Large intestine (tissue), 3 donors: ENCODE results near the gene NUP35. TPM values are rescaled to one million over a fixed set of nuclear protein-coding genes. Genes with fewer than 3 reads are reported as not detected.

Experiments
- DNase-seq, 2 donors: peaks; one replicate each; pipeline versions ENCODE4 v3.0.0 to v3.0.0-alpha.2; 2013
- H3K27ac ChIP-seq: one replicate; pipeline ENCODE4 v1.5.1; 2013; ENCODE audit warnings: low read length
- H3K27me3 ChIP-seq: 2 replicates; pipeline ENCODE4 v1.6.1; 2013; ENCODE audit warnings: low read length; ENCODE audit not compliant: control insufficient read depth, insufficient read depth
- H3K36me3 ChIP-seq: 2 replicates; pipeline ENCODE4 v1.6.1; 2013; ENCODE audit warnings: low read length; ENCODE audit not compliant: control insufficient read depth, insufficient read depth
- H3K4me1 ChIP-seq: one replicate; pipeline ENCODE4 v1.6.1; 2013; ENCODE audit warnings: low read length; ENCODE audit not compliant: control insufficient read depth, insufficient read depth
- H3K4me3 ChIP-seq: one replicate; pipeline ENCODE4 v1.5.1; 2013; ENCODE audit warnings: low read length
- H3K9me3 ChIP-seq: one replicate; pipeline ENCODE4 v1.6.1; 2013; ENCODE audit warnings: mild to moderate bottlenecking, low read depth, low read length, moderate library complexity; ENCODE audit not compliant: control insufficient read depth
- WGBS: methylation state at CpG from one replicate; pipeline ENCODE4 v1.1.5; 2013; ENCODE audit warnings: low lambda C conversion rate; ENCODE audit not compliant: insufficient coverage; 5-methylcytosine and 5-hydroxymethylcytosine counted together
- polyA plus RNA-seq: library from polyadenylated mRNA; unstranded; fragments of 120-200 nt; gene quantifications from one replicate; pipeline ENCODE4 v1.2.1, GENCODE V29; 2013

NUP35 gene
- polyA plus RNA-seq, 1 donor = 23.8 TPM

GRCh38 chr2:183091954-183092345 lies 32.3 kb upstream of the NUP35 start:
- WGBS = no CpG with 5 or more reads among the region's 2 CpGs
- H3K9me3 ChIP-seq = no peaks in the 10 kb centered on the region
- no peak overlapping the region for H3K27ac ChIP-seq
- H3K4me3 ChIP-seq = no peak overlapping the region
- no peak for DNase-seq
- H3K4me1 ChIP-seq = no peaks in the 10 kb centered on the region
- H3K27me3 ChIP-seq = no peaks in the 10 kb centered on the region
- H3K36me3 ChIP-seq = peaks cover 3% of the 10 kb centered on the region

GRCh38 chr2:183093857-183094657 lies 30.2 kb upstream of the NUP35 start:
- Histone ChIP-seq H3K27ac (no peak overlapping the region), H3K4me1 (no peaks in the 10 kb centered on the region), H3K27me3 (no peaks in the 10 kb centered on the region), H3K36me3 (peaks cover 3% of the 10 kb centered on the region), H3K9me3 (no peaks in the 10 kb centered on the region), H3K4me3 (no peak overlapping the region)
- 76% methylated on average over 2 of the region's 2 CpGs for WGBS
- DNase-seq = no peak

- DNase-seq = no peak
- Histone ChIP-seq H3K9me3 (no peaks in the 10 kb centered on the region), H3K27me3 (no peaks in the 10 kb centered on the region), H3K36me3 (no peaks in the 10 kb centered on the region), H3K4me1 (no peaks in the 10 kb centered on the region), H3K4me3 (no peak overlapping the region), H3K27ac (no peak overlapping the region)
- WGBS = 20% methylated on average over 1 of the region's 4 CpGs
Measured at GRCh38 chr2:183105402-183106134, 18.7 kb upstream of the NUP35 start.

GRCh38 chr2:183112577-183112976 lies 11.7 kb upstream of the NUP35 start:
- no peak for DNase-seq
- WGBS = 88% methylated on average over 1 of the region's 3 CpGs
- Histone ChIP-seq H3K4me3 (no peak overlapping the region), H3K27me3 (no peaks in the 10 kb centered on the region), H3K36me3 (no peaks in the 10 kb centered on the region), H3K4me1 (no peaks in the 10 kb centered on the region), H3K27ac (no peak overlapping the region), H3K9me3 (no peaks in the 10 kb centered on the region)

GRCh38 chr2:183113630-183114029 lies 10.6 kb upstream of the NUP35 start:
- H3K36me3 ChIP-seq = no peaks in the 10 kb centered on the region
- no peak for DNase-seq
- H3K27ac ChIP-seq = no peak overlapping the region
- H3K9me3 ChIP-seq = no peaks in the 10 kb centered on the region
- no peaks in the 10 kb centered on the region for H3K4me1 ChIP-seq
- no peaks in the 10 kb centered on the region for H3K27me3 ChIP-seq
- WGBS = 20% methylated on average over 1 of the region's 2 CpGs
- H3K4me3 ChIP-seq = no peak overlapping the region

GRCh38 chr2:183117226-183117625 lies 7.0 kb upstream of the NUP35 start:
- no peaks in the 10 kb centered on the region for H3K36me3 ChIP-seq
- H3K9me3 ChIP-seq = no peaks in the 10 kb centered on the region
- no peaks in the 10 kb centered on the region for H3K27me3 ChIP-seq
- no peaks in the 10 kb centered on the region for H3K4me1 ChIP-seq
- H3K4me3 ChIP-seq = no peak overlapping the region
- no peak overlapping the region for H3K27ac ChIP-seq
- no CpG with 5 or more reads among the region's 3 CpGs for WGBS
- no peak for DNase-seq

GRCh38 chr2:183123117-183123958 lies 905 bp upstream of the NUP35 start:
- Histone ChIP-seq H3K27ac (peak overlapping the region; percentile 79), H3K9me3 (no peaks in the 10 kb centered on the region), H3K4me1 (peaks cover 10% of the 10 kb centered on the region), H3K36me3 (no peaks in the 10 kb centered on the region), H3K4me3 (peak overlapping the region; percentile 58), H3K27me3 (no peaks in the 10 kb centered on the region)
- DNase-seq = no peak
- WGBS = 42% methylated on average over 6 of the region's 17 CpGs

- WGBS = 17% methylated on average over 1 of the region's 7 CpGs
- H3K36me3 ChIP-seq = no peaks in the 10 kb centered on the region
Measured at GRCh38 chr2:183123959-183124221, 353 bp upstream of the NUP35 start.

GRCh38 chr2:183124957-183125255 lies 663 bp downstream of the NUP35 start:
- DNase-seq = no peak
- peak overlapping the region; percentile 79 for H3K27ac ChIP-seq
- no CpG with 5 or more reads among the region's 10 CpGs for WGBS
- H3K36me3 ChIP-seq = no peaks in the 10 kb centered on the region
- no peaks in the 10 kb centered on the region for H3K9me3 ChIP-seq
- no peaks in the 10 kb centered on the region for H3K27me3 ChIP-seq
- H3K4me3 ChIP-seq = peak overlapping the region; percentile 58
- H3K4me1 ChIP-seq = peaks cover 10% of the 10 kb centered on the region

More at GRCh38 chr2:183123959-183124221, 353 bp upstream of the NUP35 start:
- no peak for DNase-seq
- Histone ChIP-seq H3K27me3 (no peaks in the 10 kb centered on the region), H3K4me3 (peak overlapping the region; percentile 58), H3K9me3 (no peaks in the 10 kb centered on the region), H3K27ac (peak overlapping the region; percentile 79), H3K4me1 (peaks cover 10% of the 10 kb centered on the region)

GRCh38 chr2:183125659-183126341 lies 1.6 kb downstream of the NUP35 start:
- H3K4me3 ChIP-seq = peak overlapping the region; percentile 58
- no peaks in the 10 kb centered on the region for H3K27me3 ChIP-seq
- peaks cover under 1% of the 10 kb centered on the region for H3K36me3 ChIP-seq
- no peaks in the 10 kb centered on the region for H3K9me3 ChIP-seq
- no peak for DNase-seq
- no CpG with 5 or more reads among the region's 11 CpGs for WGBS
- peak overlapping the region; percentile 79 for H3K27ac ChIP-seq
- peaks cover 10% of the 10 kb centered on the region for H3K4me1 ChIP-seq
